Fibroblast of skin of scalp (primary cell): ENCODE results near the gene ZFP36L2. TPM values are rescaled to one million over a fixed set of nuclear protein-coding genes. Genes with fewer than 3 reads are reported as not detected.

ENCODE experiments used
- DNase-seq: peaks from one replicate; pipeline ENCODE4 v3.0.0-alpha.2; 2013
- polyA plus RNA-seq, 2 experiments: library from polyadenylated mRNA; unstranded; fragments of 120-200 nt; gene quantifications; one replicate each; pipeline ENCODE4 v1.2.1, GENCODE V29; 2013; ENCODE audit not compliant: insufficient read length in 2 of 2

Gene ZFP36L2, protein sequence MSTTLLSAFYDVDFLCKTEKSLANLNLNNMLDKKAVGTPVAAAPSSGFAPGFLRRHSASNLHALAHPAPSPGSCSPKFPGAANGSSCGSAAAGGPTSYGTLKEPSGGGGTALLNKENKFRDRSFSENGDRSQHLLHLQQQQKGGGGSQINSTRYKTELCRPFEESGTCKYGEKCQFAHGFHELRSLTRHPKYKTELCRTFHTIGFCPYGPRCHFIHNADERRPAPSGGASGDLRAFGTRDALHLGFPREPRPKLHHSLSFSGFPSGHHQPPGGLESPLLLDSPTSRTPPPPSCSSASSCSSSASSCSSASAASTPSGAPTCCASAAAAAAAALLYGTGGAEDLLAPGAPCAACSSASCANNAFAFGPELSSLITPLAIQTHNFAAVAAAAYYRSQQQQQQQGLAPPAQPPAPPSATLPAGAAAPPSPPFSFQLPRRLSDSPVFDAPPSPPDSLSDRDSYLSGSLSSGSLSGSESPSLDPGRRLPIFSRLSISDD
- 46.5 TPM for polyA plus RNA-seq (2013, experiment 1 of 2; ENCODE audit: insufficient read length)
- polyA plus RNA-seq (2013, experiment 2 of 2; ENCODE audit: insufficient read length), result 47.3 TPM

DNA sequence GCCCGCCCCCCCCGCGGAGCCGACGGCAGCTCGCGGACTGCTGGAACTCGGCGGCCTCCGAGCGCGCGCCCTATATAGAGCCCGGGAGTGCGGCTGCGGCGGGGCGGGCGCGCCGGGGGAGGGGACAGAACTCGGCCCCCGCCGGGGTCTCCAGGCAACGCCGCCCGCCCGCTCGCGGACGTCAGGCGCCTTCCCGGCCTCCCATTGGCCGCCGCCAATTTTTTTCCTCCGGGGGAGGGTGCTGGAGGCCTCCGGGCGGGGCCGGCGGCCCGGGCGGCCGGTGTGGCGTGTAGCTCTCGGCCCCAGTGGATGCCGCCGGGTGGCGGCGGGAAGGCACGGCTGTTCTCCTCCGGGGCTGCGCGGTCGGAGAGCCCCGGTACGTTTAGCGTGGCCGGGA is at the start of gene ZFP36L2:
ZFP36L2 (minus strand) TSS at position 49 of the 397 bp plus-strand sequence. CDS start 291 bp downstream, outside the sequence.
- DNase-seq, result peak; percentile 97

DNA sequence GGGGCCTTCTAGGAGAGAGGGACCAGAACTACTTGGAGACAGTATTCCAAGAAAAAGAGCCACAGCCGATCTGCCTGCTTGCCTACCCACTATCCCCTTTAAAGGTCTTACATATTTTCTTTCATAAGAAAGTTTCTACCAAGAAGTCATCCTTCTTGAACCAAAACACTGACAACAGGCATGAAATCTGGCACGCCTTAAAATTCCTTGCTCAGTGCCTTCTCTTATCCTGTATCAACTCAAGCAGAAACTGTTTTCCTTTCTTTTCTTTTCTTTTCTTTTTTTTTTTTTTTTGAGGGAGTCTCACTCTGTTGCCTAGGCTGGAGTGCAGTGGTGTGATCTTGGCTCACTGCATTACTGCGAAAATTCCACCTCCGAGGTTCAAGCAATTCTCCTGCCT is 48.3 kb upstream of the ZFP36L2 start:
- no peak for DNase-seq

DNA sequence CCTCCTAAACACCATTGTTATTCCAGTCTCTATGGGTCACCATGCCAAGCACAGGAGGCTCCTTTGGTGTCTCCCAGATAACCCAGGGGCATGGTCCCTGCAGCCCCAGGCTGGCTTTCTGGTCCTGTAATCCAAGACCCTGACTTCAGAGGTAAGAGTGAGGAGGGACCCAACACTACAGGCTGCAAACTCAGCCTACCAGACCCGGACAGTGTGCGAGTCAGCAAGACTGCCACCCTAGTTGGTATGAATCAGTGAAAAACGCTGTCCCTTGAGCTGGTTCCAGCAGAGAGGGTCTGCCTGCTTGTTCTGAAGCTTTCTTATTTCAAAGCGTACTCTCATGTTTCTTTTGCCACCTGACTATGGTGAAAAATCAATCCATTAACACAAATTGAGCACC is 47.6 kb upstream of the ZFP36L2 start:
- DNase-seq, result peak; percentile 41

DNA sequence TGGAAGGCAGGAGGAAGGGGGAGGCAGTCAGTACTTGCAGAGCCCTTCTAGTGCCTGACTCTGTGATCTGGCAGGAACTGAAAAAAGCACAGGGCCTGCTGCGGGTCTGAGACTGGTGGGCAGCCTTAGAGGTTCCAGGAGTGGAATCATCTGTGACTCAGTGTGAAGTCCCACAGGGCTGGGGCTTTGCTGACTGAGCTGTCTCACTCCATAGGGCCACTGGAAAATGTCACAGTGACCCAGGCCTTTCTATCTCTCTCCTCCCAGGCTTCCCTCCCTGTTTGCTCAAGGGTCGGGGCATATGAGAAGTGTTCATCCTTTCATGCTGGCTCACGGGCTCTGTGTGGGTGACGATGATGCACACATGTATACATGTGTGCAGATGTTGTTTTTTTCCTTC is 47.1 kb upstream of the ZFP36L2 start:
- DNase-seq, result peak; percentile 63

DNA sequence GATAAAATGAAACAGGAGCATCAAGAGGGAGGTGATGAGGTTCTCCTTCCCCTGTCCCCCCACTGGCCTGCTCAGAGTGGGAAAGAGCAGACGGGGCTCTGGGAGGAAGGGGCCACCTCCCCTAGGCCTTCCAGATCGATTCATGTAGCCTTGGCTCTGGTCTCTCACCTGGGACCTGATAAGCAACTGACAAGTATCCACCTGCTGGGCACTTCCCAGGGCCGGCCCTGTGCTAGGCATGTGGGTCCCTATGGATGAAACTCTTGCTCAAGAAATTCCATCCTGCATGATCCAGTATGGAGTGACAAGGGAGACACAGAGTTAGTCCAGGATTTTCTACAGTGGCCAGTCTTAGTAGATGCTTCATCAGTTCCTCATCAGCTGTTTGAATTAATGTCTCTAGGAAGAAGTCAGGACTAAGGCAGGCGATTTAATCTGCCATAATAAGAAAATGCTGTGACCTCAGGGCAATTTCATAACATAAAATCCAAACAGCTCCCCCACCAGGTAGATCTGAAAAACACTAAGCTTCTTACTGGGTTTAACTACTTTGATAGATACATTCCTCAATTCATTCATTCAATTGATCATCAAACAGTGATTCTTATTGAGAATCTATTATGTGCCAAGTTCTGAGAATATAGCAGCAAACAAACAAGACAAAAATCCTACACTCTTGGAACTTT is 44.7 kb upstream of the ZFP36L2 start:
- DNase-seq, result no peak

DNA sequence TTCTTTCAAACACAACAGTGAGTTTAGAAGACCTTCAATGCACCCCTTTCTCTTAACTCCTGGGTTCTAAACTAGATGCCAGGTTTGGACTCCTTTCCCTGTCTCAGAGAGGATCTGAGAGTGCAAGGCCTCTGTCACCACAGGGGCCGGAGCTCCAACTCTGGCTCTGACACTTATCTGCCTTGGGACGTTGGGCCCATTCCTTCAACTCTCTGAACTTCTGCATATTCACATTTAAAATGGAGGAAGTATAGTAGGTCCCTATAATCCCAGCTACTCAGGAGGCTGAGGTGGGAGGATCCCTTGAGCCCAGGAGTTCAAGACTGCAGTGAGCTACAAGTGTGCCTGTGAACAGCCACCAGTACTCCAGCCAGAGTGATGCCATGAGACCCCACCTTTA is 44.1 kb upstream of the ZFP36L2 start:
- DNase-seq, result no peak

DNA sequence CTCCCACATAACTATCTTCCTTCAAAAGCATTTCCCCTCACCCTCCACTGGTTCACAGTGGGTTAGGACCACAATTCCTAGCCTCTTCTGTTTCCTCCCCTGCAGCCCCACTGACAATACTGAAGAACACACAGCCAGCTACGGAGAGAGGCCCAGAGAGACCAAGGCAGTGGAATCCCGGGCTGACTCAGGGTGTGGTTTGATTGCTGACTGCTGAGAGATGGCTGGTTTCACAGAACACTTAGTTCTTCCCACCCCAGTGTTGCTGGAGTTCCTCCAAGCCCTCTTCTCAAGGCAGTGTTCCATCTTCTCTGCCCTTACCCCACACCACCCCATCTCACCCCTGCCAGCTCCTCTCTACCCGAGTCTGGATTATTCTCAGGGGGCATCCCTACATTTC is 43.3 kb upstream of the ZFP36L2 start:
- DNase-seq, result peak; percentile 84

DNA sequence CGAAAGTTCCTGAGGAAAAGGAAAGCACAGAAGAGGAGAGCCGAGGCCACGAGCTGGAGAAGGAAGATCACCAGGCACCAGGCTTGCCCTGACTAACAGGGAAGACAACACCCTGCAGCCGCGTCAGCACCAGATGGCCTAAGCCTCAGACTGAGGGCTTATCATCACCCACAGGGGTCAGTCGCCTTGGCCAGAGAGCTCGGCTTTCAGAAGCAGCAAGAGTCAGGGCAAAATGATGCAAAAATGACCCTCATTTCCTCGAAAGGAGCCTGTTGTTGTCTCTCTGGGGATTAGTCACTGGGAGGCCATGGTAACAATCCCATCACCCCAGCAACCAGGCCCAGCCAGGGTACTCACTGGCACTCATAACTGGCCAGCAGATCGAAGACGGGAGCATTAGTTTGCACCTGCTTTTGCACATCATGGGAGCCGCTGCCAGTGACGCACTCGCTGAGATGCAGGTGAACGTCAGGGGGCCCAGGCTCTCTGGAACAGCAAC is 42.7 kb upstream of the ZFP36L2 start:
- DNase-seq, result peak; percentile 60

DNA sequence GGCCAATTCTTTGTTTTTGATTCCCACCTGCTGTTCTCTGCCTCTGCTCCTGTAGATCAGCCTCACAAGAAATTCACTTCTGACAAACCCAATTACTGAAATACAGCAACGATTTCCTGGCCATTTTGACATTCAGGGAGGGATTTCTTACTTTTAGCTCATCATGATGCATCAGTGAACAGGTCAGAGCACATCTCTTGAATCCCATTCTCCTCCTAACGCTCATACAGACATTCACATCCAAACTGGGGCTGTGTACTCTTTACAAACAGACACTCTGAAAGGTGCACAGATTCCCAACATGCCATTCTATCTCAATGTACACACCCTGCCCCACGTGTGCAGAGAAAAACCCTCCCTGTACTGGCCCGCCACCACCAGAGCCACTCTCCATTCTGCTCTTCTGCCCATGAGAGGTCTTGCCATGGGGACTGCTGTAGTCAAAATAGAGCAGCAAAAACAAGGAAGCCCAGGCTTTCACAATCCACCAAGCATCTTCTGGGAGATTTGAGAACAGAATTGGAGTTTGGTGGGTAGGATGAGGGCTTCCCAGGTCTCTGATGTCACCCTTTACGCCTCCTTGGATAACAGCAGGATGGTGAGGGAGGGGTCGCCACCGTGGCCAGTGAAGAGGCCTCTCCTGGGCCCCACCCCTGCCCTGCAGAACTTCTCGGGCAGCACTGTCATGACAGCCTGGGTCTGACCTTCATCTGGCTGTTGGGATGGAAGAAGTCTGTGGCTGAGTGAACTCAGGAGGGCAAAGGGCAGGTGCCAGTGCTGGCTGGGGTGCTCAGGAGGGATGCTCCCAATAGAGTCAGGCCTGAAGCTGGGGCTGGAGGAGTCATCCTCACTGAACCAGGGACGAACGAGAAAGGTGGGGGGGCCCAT is 41.9 kb upstream of the ZFP36L2 start:
- no peak for DNase-seq

DNA sequence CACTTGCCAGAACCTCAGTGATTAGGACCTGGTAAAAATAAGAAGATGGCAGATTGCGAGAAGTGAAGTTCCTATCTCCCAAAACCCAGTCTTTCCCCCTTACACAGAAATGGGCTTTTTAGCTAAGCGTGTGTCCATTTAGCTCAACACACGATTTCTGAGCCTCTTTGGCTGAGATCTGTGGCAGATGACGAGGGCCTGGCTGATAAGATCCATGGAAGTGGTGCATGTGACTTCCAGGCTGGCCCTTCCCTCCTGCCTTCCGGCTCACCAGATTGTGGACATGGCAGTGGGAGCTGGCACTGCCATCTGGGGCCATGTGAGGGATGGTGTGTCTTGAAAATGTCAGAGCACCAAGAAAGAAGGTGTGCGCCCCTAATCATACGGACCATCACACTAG is 41.0 kb upstream of the ZFP36L2 start:
- DNase-seq, result no peak

DNA sequence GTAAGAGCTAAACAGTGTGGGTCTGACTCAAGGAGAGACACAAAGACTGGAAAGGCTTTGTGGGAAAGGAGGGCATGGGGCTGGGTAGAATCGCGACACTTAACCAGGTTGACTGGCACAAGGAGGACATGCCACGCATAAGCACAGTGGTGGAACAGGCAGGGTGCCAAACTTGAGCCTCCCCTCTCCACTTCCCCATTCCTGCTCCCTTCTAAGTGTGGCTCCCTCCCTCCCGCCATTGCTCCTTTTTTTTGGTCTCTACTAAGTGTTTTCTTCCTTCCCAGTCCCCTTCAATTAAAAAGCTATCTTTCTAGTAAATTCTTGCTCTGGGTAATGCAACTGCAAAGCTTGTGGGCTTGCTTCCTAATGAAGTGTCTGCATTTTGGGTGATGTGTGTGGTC is 40.3 kb upstream of the ZFP36L2 start:
- DNase-seq, result no peak

DNA sequence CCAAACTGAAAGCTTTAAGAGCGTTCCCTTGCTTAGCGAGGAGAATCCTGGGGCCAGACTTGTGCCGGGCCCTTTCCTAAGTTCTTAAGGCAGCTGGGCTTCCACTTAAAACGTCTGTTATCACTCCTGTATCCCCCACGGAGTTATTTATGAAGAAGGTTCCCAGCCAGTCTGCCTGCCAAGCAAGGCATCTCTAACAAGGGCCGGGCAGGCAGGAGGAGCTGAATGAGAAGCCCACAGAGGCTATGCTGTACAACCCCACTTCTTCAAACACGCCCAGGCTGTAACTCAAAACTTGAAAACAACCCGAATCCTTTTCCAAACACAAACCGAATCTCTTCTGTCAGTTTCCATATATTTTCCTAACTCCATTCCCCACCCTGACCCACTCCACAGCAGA is 39.0 kb upstream of the ZFP36L2 start:
- DNase-seq, result peak; percentile 53

DNA sequence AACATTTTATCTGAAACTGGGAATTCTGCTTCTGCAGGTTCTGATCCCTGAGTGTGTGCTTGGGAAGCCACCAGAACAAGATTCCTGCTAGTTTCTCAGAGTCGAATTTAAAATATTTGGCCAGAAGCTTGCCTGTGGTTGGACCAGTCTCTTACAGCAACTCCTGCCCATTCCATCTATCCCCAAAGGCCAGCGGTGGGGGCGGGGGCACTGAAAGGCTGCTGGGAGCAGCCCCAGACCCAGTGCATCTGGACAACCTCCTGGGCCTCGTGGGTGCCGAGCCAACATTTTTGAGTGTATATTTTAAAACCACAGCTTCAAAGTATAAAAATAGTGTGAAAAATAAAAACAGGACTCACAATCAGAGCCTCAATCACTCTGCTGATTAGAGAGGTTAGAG is 38.6 kb upstream of the ZFP36L2 start:
- DNase-seq, result peak; percentile 87

DNA sequence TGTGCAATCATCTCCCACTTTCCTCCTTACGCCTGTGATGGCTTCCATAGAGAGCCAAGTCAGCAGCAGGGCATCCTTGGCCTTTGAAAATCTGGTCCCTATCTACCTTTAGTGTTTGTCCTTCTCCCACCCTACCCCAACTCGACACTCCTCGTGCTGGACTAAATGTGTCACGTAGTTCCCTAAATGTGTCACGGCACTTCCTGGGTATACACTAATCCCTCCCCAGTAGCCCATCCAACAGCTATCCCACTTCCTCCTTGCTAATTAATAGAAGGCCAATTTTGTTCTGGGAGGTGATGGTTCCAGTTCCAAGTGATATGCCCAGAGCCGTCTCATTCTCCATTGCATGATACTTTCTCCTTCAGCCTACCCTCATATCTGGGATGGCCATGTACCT is 36.5 kb upstream of the ZFP36L2 start:
- no peak for DNase-seq

DNA sequence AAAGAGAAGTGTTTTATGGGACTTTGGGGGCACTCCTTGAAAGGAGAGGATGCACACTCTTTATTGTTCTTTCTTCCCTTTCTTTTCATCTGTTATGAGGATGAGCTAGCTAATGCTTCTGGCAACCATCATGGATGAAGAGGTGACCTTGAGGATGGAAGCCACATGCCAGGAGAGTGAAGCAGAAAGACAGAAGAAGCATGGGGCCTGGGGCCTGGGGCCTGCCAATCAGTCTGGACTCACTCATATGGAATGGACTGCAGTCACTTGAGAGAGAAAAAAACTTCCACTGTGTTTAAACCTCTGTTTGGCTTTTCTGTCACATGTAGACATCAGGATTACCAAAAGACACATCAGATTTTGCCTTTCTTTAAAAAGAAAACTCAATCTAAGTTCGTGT is 35.8 kb upstream of the ZFP36L2 start:
- no peak for DNase-seq

DNA sequence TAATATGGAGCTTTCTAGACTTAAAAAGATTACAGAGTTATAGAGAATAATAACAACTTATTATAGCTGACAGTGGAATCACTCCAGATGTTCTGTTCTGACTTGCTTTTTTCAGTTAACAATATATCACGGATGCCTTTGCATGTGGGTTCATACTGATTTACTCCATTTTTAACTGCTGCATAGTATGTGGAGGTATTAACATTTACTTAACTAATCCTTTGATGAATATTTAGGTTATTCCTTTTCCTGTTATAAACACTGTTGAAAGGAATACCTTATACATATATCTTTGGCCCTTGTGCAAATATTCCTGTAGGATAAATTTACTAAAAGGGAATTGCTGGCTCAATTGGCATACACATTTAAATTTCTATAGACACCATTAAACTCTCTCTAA is 33.1 kb upstream of the ZFP36L2 start:
- no peak for DNase-seq

DNA sequence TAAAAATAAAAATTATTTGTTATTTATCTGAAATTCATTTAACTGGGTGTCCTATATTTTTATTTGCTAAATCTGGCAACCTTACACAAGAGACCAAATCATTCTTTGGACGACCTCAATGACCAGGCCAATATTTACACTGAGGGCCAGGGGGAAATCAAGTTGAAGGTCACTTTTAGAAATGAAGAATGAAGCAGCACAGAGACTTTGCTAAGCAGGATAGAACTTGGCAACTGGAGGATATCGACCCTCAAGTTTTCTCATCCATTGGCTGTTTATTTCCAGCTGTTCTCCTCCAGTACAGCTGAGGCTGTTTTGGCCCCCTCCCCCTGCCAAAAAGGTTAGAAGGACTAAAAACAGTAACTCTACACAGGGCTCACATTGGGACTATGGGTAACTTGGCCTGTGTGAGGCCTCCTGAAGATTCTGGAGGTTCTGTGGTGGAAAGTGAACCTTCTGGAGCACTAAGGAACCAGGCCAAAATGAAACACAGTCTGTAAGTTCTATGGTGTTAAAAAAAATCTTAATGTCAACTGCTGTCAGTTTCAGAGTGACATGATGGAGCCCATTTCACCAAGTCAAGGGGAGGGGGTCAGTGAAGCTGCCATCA is 32.2 kb upstream of the ZFP36L2 start:
- DNase-seq, result no peak

DNA sequence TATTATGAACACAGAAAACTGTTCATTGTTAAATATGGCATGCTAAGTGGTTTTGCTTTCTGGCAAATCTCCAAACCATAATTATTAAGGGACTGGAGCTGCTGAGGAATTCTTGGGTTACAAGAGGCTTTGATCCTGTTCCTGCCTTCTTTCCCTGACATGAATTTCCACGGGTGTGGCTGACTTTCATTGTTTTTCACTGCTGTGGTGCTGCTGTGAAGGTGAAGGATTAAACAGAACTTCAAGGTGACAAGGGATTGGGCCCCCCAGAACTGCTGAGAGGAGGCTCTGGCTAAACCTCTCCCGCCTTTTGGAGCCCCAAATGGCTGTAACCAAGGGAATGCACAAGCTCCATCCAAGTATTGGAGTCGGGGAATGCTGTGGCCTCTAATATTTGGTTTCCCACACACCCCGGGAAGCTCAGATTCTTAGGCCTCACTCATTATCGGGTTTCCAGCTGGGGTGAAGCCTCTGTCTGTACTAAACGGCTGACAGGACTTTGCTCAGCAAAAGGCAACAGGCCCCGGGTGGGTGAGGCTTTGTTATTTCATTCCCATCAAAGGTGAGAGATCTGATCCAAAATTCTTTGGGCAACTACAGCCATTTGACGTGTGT is 29.0 kb upstream of the ZFP36L2 start:
- peak; percentile 75 for DNase-seq

DNA sequence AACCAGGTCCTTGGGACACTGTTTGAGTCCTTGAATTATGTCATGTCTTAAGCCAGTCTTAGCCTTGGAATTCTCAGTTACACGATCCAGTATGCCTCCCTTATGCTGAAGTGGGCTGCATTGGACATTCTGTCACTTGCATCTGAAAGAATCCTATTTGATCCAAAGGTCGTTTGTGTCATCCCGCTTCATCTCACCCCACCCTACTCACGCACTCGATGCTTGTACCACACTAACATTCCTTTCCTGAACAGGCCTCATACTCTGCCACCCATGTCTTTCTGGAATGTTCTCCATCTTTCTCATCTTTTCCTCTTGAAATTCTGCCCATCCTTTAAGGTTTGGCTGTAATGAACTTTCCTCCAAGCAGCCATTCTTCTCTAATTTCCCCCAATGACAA is 27.9 kb upstream of the ZFP36L2 start:
- DNase-seq, result peak; percentile 34

DNA sequence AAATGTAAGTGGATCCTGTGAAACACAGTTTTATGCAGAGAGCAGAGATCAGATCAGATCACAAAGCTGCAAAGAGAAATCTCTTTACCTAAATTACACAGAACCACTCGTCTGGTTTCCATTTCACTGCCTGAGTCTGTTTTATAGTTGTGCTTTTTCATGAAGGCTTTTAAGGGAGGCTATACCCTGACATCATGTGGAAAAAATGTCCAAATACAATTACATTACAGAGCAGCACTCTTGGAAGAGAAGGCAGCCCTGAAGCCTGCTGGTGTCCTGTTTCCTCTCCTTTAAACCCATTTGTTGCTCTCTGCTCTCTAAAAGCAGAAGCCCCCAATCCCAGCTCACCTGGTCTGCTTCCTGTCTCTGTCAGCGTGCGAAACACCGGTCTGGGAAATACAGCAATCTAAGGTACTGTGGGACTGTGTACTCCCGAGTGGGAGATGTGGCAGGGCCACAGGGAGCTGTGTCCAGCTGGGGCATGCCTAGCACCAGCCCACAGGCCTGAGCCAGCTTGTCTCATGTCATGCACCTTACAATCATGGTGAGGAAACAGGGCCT is 24.8 kb upstream of the ZFP36L2 start:
- peak; percentile 84 for DNase-seq

DNA sequence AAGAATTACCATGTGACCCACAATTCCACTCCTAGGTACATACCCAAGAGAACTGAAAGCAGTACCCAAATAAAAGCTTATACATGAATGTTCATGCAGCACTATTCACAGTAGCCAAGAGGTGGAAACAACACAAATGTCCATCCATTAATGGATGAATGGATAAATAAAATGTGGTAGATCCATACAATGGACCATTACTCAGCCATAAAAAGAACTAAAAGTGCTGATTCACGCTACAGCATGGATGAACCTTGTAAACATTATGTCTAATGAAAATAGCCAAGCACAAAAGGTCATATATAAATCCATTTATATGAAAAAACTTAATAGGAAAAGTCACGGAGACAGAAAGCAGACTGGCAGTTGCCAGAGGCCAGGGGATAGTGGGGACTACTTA is 23.6 kb upstream of the ZFP36L2 start:
- DNase-seq, result no peak
